H1 (cell line): Measurements from ENCODE around the gene AGPS.

Experiments
- CBX5 ChIP-seq: fragments of 300-800, 300-1000 bp; sonication (generic); IDR thresholded peaks from 2 replicates; pipeline ENCODE4 v1.7.1; 2016; ENCODE audit warnings: antibody characterized with exemption, low read length, low read depth
- CTCF ChIP-seq, 3 experiments: IDR thresholded peaks; 1 replicate in 2 of 3; 2 replicates in 1 of 3; pipeline versions ENCODE4 v1.5.1 to v1.6.1; 2011; ENCODE audit warnings: low read length in 3 of 3, mild to moderate bottlenecking in 3 of 3, inconsistent platforms in 2 of 3, low read depth in 1 of 3, moderate library complexity in 1 of 3; ENCODE audit not compliant: insufficient read depth in 1 of 3; ENCODE audit errors: control extremely low read depth in 1 of 3
- POLR2AphosphoS5 ChIP-seq: IDR thresholded peaks from 2 replicates; pipeline ENCODE4 v1.6.1; 2011; ENCODE audit warnings: low read depth, low read length

- TF ChIP-seq CTCF (IDR thresholded peaks at IDR 0.05; ENCODE audit: control extremely low read depth in 1 of 3, insufficient read depth in 1 of 3, low read depth in 1 of 3, low read length in 3 of 3), result no peak
- no peak for TF ChIP-seq CBX5
- no peak for TF ChIP-seq POLR2AphosphoS5
Observed at GRCh38 chr2:177433402-177433801, 40.8 kb downstream of the AGPS start.
